H9 (cell line): Measurements from ENCODE around the gene TMEM145. TPM values are rescaled to one million over a fixed set of nuclear protein-coding genes. Genes with fewer than 3 reads are reported as not detected.

Experiments
- DNase-seq: peaks from one replicate; pipeline ENCODE4 v3.0.0-alpha.2; 2017
- H2AFZ ChIP-seq: one replicate; pipeline ENCODE4 v1.6.1; 2013; ENCODE audit warnings: mild to moderate bottlenecking, low read length, control low read depth, moderate library complexity
- H2AK5ac ChIP-seq: 2 replicates; pipeline ENCODE4 v1.6.1; 2013; ENCODE audit warnings: low read length, control low read depth, mixed read lengths; ENCODE audit not compliant: insufficient read length
- H2BK120ac ChIP-seq: one replicate; pipeline ENCODE4 v1.6.1; 2013; ENCODE audit warnings: low read depth, mild to moderate bottlenecking, low read length, control low read depth, inconsistent platforms; ENCODE audit not compliant: poor library complexity, severe bottlenecking
- H2BK12ac ChIP-seq: 2 replicates; pipeline ENCODE4 v1.6.1; 2013; ENCODE audit warnings: low read length, control low read depth, mixed read lengths, low read depth; ENCODE audit not compliant: insufficient read length
- H2BK15ac ChIP-seq: 2 replicates; pipeline ENCODE4 v1.6.1; 2013; ENCODE audit warnings: low read depth, low read length, control low read depth
- H2BK20ac ChIP-seq: one replicate; pipeline ENCODE4 v1.6.1; 2013; ENCODE audit warnings: low read depth, mild to moderate bottlenecking, low read length, control low read depth, inconsistent platforms; ENCODE audit not compliant: poor library complexity, severe bottlenecking
- H2BK5ac ChIP-seq: 2 replicates; pipeline ENCODE4 v1.6.1; 2013; ENCODE audit warnings: low read length, control low read depth, mixed read lengths; ENCODE audit not compliant: insufficient read length
- H3K14ac ChIP-seq: 2 replicates; pipeline ENCODE4 v1.6.1; 2013; ENCODE audit warnings: low read length, control low read depth; ENCODE audit not compliant: insufficient read depth
- H3K18ac ChIP-seq: 2 replicates; pipeline ENCODE4 v1.6.1; 2013; ENCODE audit warnings: low read depth, mild to moderate bottlenecking, mixed read lengths, low read length, control low read depth; ENCODE audit not compliant: insufficient read length
- H3K23ac ChIP-seq: 2 replicates; pipeline ENCODE4 v1.6.1; 2013; ENCODE audit warnings: low read length, control low read depth, mixed read lengths, low read depth; ENCODE audit not compliant: insufficient read length
- H3K23me2 ChIP-seq: 2 replicates; pipeline ENCODE4 v1.6.1; 2013; ENCODE audit warnings: low read depth, mild to moderate bottlenecking, mixed read lengths, low read length, control low read depth; ENCODE audit not compliant: insufficient read length, poor library complexity, severe bottlenecking
- H3K27ac ChIP-seq: 2 replicates; pipeline ENCODE4 v1.5.1; 2013; ENCODE audit warnings: low read length, control low read depth, mixed read lengths, low read depth; ENCODE audit not compliant: insufficient read length
- H3K27me3 ChIP-seq: 2 replicates; pipeline ENCODE4 v1.6.1; 2013; ENCODE audit warnings: low read length, control low read depth, inconsistent platforms; ENCODE audit not compliant: insufficient read depth
- H3K4ac ChIP-seq: 2 replicates; pipeline ENCODE4 v1.6.1; 2013; ENCODE audit warnings: low read depth, mild to moderate bottlenecking, control low read depth, inconsistent platforms, low read length, moderate library complexity
- H3K4me1 ChIP-seq: 2 replicates; pipeline ENCODE4 v1.6.1; 2013; ENCODE audit warnings: low read length, control low read depth, inconsistent platforms; ENCODE audit not compliant: insufficient read depth
- H3K4me2 ChIP-seq: 2 replicates; pipeline ENCODE4 v1.6.1; 2013; ENCODE audit warnings: low read length, control low read depth, mixed read lengths; ENCODE audit not compliant: insufficient read length, insufficient read depth
- H3K56ac ChIP-seq: 2 replicates; pipeline ENCODE4 v1.6.1; 2013; ENCODE audit warnings: low read depth, mild to moderate bottlenecking, mixed read lengths, low read length, control low read depth; ENCODE audit not compliant: insufficient read length
- H3K79me1 ChIP-seq: 2 replicates; pipeline ENCODE4 v1.6.1; 2013; ENCODE audit warnings: low read depth, mild to moderate bottlenecking, moderate library complexity, low read length, control low read depth, inconsistent platforms; ENCODE audit not compliant: insufficient read depth, poor library complexity, severe bottlenecking
- H3K79me2 ChIP-seq: 2 replicates; pipeline ENCODE4 v1.6.1; 2013; ENCODE audit warnings: low read length, control low read depth, inconsistent platforms; ENCODE audit not compliant: insufficient read depth
- H3K9ac ChIP-seq: 2 replicates; pipeline ENCODE4 v1.6.1; 2013; ENCODE audit warnings: low read length, control low read depth, mixed read lengths; ENCODE audit not compliant: insufficient read length; ENCODE audit errors: extremely low read depth
- H3K9me3 ChIP-seq: one replicate; pipeline ENCODE4 v1.6.1; 2013; ENCODE audit warnings: low read depth, low read length, inconsistent platforms; ENCODE audit not compliant: control insufficient read depth
- H3T11ph ChIP-seq: one replicate; pipeline ENCODE4 v1.6.1; 2013; ENCODE audit warnings: mild to moderate bottlenecking, low read length, control low read depth, inconsistent platforms
- H4K20me1 ChIP-seq: one replicate; pipeline ENCODE4 v1.6.1; 2013; ENCODE audit not compliant: control insufficient read depth, insufficient read length, insufficient read depth
- H4K5ac ChIP-seq: 2 replicates; pipeline ENCODE4 v1.6.1; 2013; ENCODE audit warnings: low read depth, mild to moderate bottlenecking, mixed read lengths, low read length, control low read depth; ENCODE audit not compliant: insufficient read length
- H4K8ac ChIP-seq: replicated peaks from 2 replicates; pipeline ENCODE4 v1.6.1; 2013; ENCODE audit warnings: low read length, control low read depth, mixed read lengths, low read depth; ENCODE audit not compliant: insufficient read length
- H4K91ac ChIP-seq: 2 replicates; pipeline ENCODE4 v1.6.1; 2013; ENCODE audit warnings: low read depth, mild to moderate bottlenecking, moderate library complexity, mixed read lengths, low read length, control low read depth; ENCODE audit not compliant: insufficient read length
- H3K27ac Mint-ChIP-seq, 3 experiments: 2 replicates in 2 of 3; 3 replicates in 1 of 3; pipeline ENCODE4 v1.8.0; 2020 to 2021; ENCODE audit warnings: mixed read lengths in 3 of 3, mild to moderate bottlenecking in 1 of 3, moderate library complexity in 1 of 3
- H3K27me3 Mint-ChIP-seq: 2 replicates; pipeline ENCODE4 v1.8.0; 2021; ENCODE audit warnings: low read depth, mild to moderate bottlenecking, moderate library complexity, mixed read lengths
- H3K36me3 Mint-ChIP-seq, 3 experiments: 2 replicates in 2 of 3; 3 replicates in 1 of 3; pipeline ENCODE4 v1.8.0; 2020 to 2021; ENCODE audit warnings: low read depth in 3 of 3, mixed read lengths in 3 of 3; ENCODE audit not compliant: insufficient read depth in 1 of 3
- H3K4me1 Mint-ChIP-seq, 2 experiments: 2 replicates each; pipeline ENCODE4 v1.8.0; 2020; ENCODE audit warnings: mixed read lengths in 2 of 2
- H3K4me3 Mint-ChIP-seq, 2 experiments: 2 replicates in 1 of 2; 3 replicates in 1 of 2; pipeline ENCODE4 v1.8.0; 2020 to 2021; ENCODE audit warnings: mild to moderate bottlenecking in 2 of 2, mixed read lengths in 2 of 2, moderate library complexity in 1 of 2
- H3K9me3 Mint-ChIP-seq, 2 experiments: 2 replicates in 1 of 2; 3 replicates in 1 of 2; pipeline ENCODE4 v1.8.0; 2020; ENCODE audit warnings: mild to moderate bottlenecking in 2 of 2, mixed read lengths in 2 of 2, moderate library complexity in 1 of 2
- WGBS: extraction: QIAGEN DNeasy Blood & Tissue Kit; methylation state at CpG from one replicate; pipeline ENCODE4 v1.1.7; 2013; ENCODE audit warnings: missing lambda C conversion rate, low lambda C conversion rate, mixed read lengths; ENCODE audit not compliant: insufficient read length; ENCODE audit errors: extremely low coverage; 5-methylcytosine and 5-hydroxymethylcytosine counted together
- total RNA-seq: library from RNA; stranded (reverse); gene quantifications from 2 replicates; pipeline ENCODE4 v1.2.1, GENCODE V29; 2021
- TF ChIP-seq, protein P1 (sequence below): fragments of 200-600 bp; sonication (generic); conservative IDR thresholded peaks from 3 replicates; pipeline ENCODE4 v1.8.0; 2021; ENCODE audit warnings: antibody characterized with exemption, mild to moderate bottlenecking

TMEM145 gene
- total RNA-seq, 1 experiment from 2014 or later, result 4.5 TPM

DNA sequence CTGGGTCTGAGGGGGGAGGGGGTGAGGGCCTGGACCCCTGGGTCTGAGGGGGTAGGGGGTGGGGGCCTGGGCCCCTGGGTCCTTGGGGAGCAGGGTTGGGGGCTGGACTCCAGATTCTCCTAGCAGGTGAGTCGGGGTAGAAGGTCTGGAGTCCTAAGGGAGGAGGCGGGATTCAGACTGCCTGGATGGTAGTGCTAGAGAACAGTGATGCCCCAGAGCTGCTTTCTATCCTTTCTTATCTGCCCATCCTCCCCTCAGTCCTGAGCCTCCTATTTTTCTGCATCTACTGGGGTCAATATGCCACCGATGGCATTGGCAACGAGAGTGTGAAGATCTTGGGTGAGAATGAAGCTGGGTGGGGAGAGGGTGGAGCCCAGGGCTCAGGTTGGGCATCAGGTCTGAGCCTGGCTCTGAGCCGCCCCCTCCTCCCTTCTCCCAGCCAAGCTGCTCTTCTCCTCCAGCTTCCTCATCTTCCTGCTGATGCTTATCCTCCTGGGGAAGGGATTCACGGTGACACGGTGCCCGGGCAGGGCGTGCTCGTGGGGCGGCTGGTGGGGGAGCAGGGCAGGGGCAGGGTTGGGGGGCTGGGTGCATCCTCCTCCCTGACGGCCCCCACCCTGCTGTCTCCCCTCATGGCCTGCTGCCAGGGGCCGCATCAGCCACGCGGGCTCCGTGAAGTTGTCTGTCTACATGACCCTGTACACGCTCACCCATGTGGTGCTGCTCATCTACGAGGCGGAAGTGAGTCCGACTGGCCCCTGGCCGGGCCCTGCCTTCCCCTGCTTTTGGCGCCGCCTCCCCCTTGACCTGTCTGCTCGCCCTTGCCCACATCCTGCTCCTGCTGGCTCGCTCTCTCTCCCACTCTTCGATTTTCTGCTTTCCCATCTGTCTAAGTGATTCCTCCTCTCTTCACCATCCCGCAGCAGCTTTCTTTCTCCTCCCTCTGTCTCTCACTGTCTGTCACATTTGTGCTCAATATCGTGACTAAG lies 3.4 kb downstream of the TMEM145 start:
- Histone ChIP-seq H3K56ac (no peak overlapping the region), H3T11ph (no peak overlapping the region), H3K9ac (no peak overlapping the region), H2AK5ac (no peak overlapping the region), H3K9me3 (no peaks in the 10 kb centered on the region), H3K4me1 (no peaks in the 10 kb centered on the region), H3K4ac (no peak overlapping the region), H2AFZ (no peak overlapping the region), H2BK20ac (no peak overlapping the region), H2BK120ac (no peak overlapping the region), H3K23ac (no peak overlapping the region), H4K91ac (no peak overlapping the region), H3K79me2 (no peaks in the 10 kb centered on the region), H3K4me2 (no peak overlapping the region), H2BK5ac (no peak overlapping the region), H2BK12ac (no peak overlapping the region), H3K27ac (no peak overlapping the region), H4K5ac (no peak overlapping the region), H4K8ac (no peak overlapping the region), H3K79me1 (no peaks in the 10 kb centered on the region), H3K27me3 (peaks cover 3% of the 10 kb centered on the region; the same call in 1 of the 2 replicates), H3K23me2 (peaks cover 3% of the 10 kb centered on the region), H3K14ac (no peak overlapping the region), H4K20me1 (no peaks in the 10 kb centered on the region), H2BK15ac (no peak overlapping the region), H3K18ac (no peak overlapping the region)
- no peak for DNase-seq
- Mint-ChIP-seq H3K27ac (no peak overlapping the region), H3K4me3 (no peak overlapping the region), H3K27me3 (peaks cover 67% of the 10 kb centered on the region), H3K9me3 (no peaks in the 10 kb centered on the region), H3K36me3 (no peaks in the 10 kb centered on the region; a peak in 1 of 7 replicates), H3K4me1 (peaks cover 9 to 20% of the 10 kb centered on the region in 2 experiments)
- WGBS, result no CpG with 5 or more reads among the region's 28 CpGs
- TF ChIP-seq, protein P1, sequence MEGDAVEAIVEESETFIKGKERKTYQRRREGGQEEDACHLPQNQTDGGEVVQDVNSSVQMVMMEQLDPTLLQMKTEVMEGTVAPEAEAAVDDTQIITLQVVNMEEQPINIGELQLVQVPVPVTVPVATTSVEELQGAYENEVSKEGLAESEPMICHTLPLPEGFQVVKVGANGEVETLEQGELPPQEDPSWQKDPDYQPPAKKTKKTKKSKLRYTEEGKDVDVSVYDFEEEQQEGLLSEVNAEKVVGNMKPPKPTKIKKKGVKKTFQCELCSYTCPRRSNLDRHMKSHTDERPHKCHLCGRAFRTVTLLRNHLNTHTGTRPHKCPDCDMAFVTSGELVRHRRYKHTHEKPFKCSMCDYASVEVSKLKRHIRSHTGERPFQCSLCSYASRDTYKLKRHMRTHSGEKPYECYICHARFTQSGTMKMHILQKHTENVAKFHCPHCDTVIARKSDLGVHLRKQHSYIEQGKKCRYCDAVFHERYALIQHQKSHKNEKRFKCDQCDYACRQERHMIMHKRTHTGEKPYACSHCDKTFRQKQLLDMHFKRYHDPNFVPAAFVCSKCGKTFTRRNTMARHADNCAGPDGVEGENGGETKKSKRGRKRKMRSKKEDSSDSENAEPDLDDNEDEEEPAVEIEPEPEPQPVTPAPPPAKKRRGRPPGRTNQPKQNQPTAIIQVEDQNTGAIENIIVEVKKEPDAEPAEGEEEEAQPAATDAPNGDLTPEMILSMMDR, result no peak
